ENCODE data around the gene PHACTR2. TPM values are rescaled to one million over a fixed set of nuclear protein-coding genes. Genes with fewer than 3 reads are reported as not detected.

Gene PHACTR2
- total and polyA plus RNA-seq, 2 of the 13 experiments (the other 11 are each of a cell fraction or from before 2014, with no cell fraction given): 11.3 to 28.2 TPM

DNA sequence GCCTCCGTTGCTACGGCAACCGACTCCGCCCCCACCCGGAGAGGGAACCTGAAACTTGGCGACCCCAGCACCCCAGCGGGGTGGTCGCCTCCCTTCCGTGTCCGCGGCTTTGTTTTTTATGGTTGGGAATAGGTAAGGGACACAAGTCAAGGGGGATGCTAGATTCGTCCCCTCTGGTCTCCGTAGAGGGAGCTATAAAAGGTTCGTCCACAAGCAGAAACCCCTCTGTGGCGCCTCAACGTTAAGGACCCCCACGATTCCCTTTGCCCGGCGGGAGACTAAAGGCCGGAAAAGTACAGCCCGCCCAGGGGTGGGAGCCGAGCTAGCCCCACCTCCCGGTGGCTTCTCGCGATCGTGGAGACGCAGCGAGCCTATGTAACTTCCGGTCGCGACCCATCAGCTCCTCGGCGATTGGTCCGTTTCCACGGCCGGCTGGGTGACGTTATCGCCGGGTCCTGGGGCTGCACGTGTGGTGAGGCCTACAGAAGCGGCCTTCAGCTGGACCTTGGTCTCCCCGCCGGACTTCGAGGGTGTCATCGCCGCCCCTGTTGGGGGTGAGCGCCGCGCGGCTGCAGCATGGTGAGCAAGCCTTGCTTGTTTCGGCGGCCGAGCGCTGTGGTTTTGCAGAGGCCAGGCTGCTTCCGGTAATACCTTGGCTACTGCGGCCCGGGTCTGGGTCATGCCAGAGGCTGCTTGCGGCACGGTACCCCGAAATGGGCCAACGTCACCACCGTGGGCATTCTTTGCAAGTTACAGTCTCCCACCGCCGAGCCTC, 165.3 kb downstream of the PHACTR2 start, which contains the start of gene LTV1 (continued):
- TF ChIP-seq, protein P1, sequence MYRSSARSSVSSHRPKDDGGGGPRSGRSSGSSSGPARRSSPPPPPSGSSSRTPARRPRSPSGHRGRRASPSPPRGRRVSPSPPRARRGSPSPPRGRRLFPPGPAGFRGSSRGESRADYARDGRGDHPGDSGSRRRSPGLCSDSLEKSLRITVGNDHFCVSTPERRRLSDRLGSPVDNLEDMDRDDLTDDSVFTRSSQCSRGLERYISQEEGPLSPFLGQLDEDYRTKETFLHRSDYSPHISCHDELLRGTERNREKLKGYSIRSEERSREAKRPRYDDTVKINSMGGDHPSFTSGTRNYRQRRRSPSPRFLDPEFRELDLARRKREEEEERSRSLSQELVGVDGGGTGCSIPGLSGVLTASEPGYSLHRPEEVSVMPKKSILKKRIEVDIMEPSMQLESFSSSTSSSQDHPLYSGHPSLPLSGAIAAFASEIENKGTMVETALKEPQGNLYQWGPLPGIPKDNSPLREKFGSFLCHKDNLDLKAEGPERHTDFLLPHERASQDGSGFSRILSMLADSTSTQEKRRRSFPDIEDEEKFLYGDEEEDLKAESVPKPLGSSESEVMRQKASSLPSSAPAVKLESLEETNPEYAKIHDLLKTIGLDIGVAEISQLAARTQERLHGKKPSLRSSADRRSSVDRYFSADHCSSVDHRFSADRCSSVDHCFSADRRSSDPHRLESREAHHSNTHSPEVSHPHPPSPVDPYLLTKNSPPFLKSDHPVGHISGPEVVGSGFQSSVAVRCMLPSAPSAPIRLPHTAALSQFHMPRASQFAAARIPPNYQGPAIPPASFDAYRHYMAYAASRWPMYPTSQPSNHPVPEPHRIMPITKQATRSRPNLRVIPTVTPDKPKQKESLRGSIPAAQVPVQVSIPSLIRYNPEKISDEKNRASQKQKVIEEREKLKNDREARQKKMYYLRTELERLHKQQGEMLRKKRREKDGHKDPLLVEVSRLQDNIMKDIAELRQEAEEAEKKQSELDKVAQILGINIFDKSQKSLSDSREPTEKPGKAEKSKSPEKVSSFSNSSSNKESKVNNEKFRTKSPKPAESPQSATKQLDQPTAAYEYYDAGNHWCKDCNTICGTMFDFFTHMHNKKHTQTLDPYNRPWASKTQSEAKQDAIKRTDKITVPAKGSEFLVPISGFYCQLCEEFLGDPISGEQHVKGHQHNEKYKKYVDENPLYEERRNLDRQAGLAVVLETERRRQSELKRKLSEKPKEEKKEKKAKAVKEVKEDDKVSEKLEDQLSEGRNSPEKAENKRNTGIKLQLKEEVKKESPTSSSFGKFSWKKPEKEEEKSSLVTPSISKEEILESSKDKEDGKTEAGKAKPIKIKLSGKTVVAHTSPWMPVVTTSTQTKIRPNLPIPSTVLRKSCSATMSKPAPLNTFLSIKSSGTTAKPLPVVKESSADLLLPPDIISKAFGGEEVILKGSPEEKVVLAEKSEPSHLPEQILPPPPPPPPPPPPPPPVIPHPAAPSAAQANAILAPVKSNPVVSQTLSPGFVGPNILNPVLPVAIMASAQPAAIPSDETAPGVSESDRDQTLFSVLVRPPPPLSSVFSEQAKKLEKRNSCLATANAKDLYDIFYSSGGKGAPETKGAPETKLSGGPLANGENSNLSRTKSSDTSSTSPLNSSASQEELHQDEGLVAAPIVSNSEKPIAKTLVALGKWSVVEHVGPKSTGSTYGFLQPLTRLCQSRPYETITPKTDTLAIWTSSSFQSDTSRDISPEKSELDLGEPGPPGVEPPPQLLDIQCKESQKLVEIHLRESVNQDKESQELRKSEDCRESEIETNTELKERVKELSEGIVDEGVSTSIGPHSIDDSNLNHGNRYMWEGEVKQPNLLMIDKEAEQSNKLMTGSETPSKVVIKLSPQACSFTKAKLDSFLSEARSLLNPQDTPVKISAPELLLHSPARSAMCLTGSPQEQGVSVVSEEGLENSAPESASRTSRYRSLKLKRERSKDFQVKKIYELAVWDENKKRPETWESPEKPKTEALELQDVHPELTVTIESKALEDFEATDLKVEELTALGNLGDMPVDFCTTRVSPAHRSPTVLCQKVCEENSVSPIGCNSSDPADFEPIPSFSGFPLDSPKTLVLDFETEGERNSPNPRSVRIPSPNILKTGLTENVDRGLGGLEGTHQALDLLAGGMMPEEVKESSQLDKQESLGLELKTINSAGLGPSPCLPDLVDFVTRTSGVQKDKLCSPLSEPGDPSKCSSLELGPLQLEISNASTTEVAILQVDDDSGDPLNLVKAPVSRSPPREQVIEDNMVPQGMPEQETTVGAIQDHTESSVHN (CRISPR knock-in tag; IDR thresholded peaks at IDR 0.05): peak; percentile 98
- peak; percentile 93 for TF ChIP-seq HDAC2 (CRISPR knock-in tag; IDR thresholded peaks at IDR 0.05)
- TF ChIP-seq FOXA3 (CRISPR knock-in tag; IDR thresholded peaks at IDR 0.05): peak; percentile 85
- TF ChIP-seq HNF4G (IDR thresholded peaks at IDR 0.05; ENCODE audit: borderline replicate concordance, low read depth, low read length): peak; percentile 83
- TF ChIP-seq HNF4G (CRISPR knock-in tag; IDR thresholded peaks at IDR 0.05; ENCODE audit: borderline replicate concordance, low read depth): peak; percentile 94
- no peak for TF ChIP-seq SRF (IDR thresholded peaks at IDR 0.05; ENCODE audit: low read depth, low read length)
- TF ChIP-seq, protein P2, sequence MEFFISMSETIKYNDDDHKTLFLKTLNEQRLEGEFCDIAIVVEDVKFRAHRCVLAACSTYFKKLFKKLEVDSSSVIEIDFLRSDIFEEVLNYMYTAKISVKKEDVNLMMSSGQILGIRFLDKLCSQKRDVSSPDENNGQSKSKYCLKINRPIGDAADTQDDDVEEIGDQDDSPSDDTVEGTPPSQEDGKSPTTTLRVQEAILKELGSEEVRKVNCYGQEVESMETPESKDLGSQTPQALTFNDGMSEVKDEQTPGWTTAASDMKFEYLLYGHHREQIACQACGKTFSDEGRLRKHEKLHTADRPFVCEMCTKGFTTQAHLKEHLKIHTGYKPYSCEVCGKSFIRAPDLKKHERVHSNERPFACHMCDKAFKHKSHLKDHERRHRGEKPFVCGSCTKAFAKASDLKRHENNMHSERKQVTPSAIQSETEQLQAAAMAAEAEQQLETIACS (CRISPR knock-in tag; IDR thresholded peaks at IDR 0.05): peak; percentile 64
- TF ChIP-seq ZZZ3 (CRISPR knock-in tag; IDR thresholded peaks at IDR 0.05; ENCODE audit: borderline replicate concordance): peak; percentile 100
- 0 out of 2 replicates have a peak, but pooled peaks have one; percentile 77 for TF ChIP-seq AKAP8 (CRISPR knock-in tag; IDR thresholded peaks at IDR 0.05)

Measured in HepG2 (cell line).